Measurements from ENCODE around the gene TEX29. TPM values are rescaled to one million over a fixed set of nuclear protein-coding genes. Genes with fewer than 3 reads are reported as not detected.

The TEX29 gene
- total and polyA plus RNA-seq, 10 of the 15 experiments (the other 5 are each of a cell fraction or from before 2014, with no cell fraction given): 0.14 to 0.30 (median 0.22) TPM; not detected in 7

GRCh38 chr13:111275995-111276618 lies 44.3 kb upstream of the TEX29 start:
- ChIA-PET POLR2A (no interaction called here), SMC1A (ENCODE audit: uncharacterized antibody, unreplicated experiment) (interaction anchor here (1.3 kb wide), 1 partner anchor 20 kb away, joined by 4 read pairs; no protein-coding TSS in a partner anchor), RAD21 (ENCODE audit: unreplicated experiment) (no interaction called here), CTCF (interaction anchor here (3.1 kb wide), 1 partner anchor 208 kb away, joined by 16 read pairs; no protein-coding TSS in a partner anchor)
- Histone ChIP-seq H3K4me2 (ENCODE audit: control insufficient read depth, insufficient read depth) (no peak overlapping the region), H3K27me3 (replicated peaks in 1 of 2; ENCODE audit: control insufficient read depth in 2 of 2, insufficient read depth in 2 of 2, low read length in 1 of 2) (no peaks in the 10 kb centered on the region), H3K9ac (ENCODE audit: control insufficient read depth, insufficient read depth, low read length) (no peak overlapping the region), H3K27ac (ENCODE audit: control insufficient read depth, insufficient read depth) (no peak overlapping the region), H3K36me3 (ENCODE audit: control insufficient read depth in 2 of 2, insufficient read depth in 2 of 2, low read length in 1 of 2) (peaks cover 21 to 40% of the 10 kb centered on the region in 2 experiments), H2AFZ (ENCODE audit: control insufficient read depth, low read depth, low read length) (no peak overlapping the region), H3K4me3 (no peak overlapping the region), H4K20me1 (ENCODE audit: control insufficient read depth, insufficient read depth) (no peaks in the 10 kb centered on the region), H3K79me2 (ENCODE audit: control insufficient read depth, insufficient read depth, low read length) (no peaks in the 10 kb centered on the region), H3K9me3 (replicated peaks; ENCODE audit: control insufficient read depth, insufficient read depth, low read length) (no peaks in the 10 kb centered on the region), H3K4me1 (ENCODE audit: control insufficient read depth, insufficient read depth, low read length) (no peaks in the 10 kb centered on the region)
- FAIRE-seq (no peak), ATAC-seq (no peak), DNase-seq (ENCODE audit: low read depth, low spot score) (no peak)
- BruUV-seq (replicated peaks): no TSS peak
- intact Hi-C loops (cut with micrococcal nuclease; ENCODE audit: unreplicated experiment) (no loop called here), in situ Hi-C loops (cut with MboI) (no loop called here)
- TF ChIP-seq CREM (IDR thresholded peaks at IDR 0.05; ENCODE audit: low read depth) (no peak), CTCF (IDR thresholded peaks at IDR 0.05 in 2 of 3, conservative IDR thresholded peaks at IDR 0.05 in 1 of 3; ENCODE audit: control insufficient read depth in 2 of 3, extremely low read depth in 1 of 3, insufficient read depth in 1 of 3, low read depth in 3 of 3, low read length in 3 of 3) (no peak), TARDBP (IDR thresholded peaks at IDR 0.05; ENCODE audit: borderline replicate concordance) (no peak), ESRRA (IDR thresholded peaks at IDR 0.05; ENCODE audit: low read length) (no peak)
- 64% methylated on average over 5 of the region's 5 CpGs for WGBS (ENCODE audit: insufficient coverage, insufficient replicate concordance, low lambda C conversion rate, missing lambda C conversion rate)

- CTCF ChIA-PET: interaction anchor here (0.7 kb wide), 1 partner anchor 204 kb away, joined by 3 read pairs; no protein-coding TSS in a partner anchor
- no peak for DNase-seq (ENCODE audit: low read depth, low spot score)
- Histone ChIP-seq H3K36me3 (ENCODE audit: control insufficient read depth in 2 of 2, insufficient read depth in 2 of 2, low read length in 1 of 2) (peaks cover 20 to 42% of the 10 kb centered on the region in 2 experiments; a peak in 3 of 4 replicates), H3K9ac (ENCODE audit: control insufficient read depth, insufficient read depth, low read length) (no peak overlapping the region), H3K79me2 (ENCODE audit: control insufficient read depth, insufficient read depth, low read length) (no peaks in the 10 kb centered on the region), H3K4me1 (ENCODE audit: control insufficient read depth, insufficient read depth, low read length) (no peaks in the 10 kb centered on the region), H3K4me2 (ENCODE audit: control insufficient read depth, insufficient read depth) (no peak overlapping the region), H4K20me1 (ENCODE audit: control insufficient read depth, insufficient read depth) (no peaks in the 10 kb centered on the region), H3K9me3 (replicated peaks; ENCODE audit: control insufficient read depth, insufficient read depth, low read length) (no peaks in the 10 kb centered on the region), H3K27me3 (replicated peaks in 1 of 2; ENCODE audit: control insufficient read depth in 2 of 2, insufficient read depth in 2 of 2, low read length in 1 of 2) (no peaks in the 10 kb centered on the region), H3K27ac (ENCODE audit: control insufficient read depth, insufficient read depth) (no peak overlapping the region), H3K4me3 (no peak overlapping the region), H2AFZ (ENCODE audit: control insufficient read depth, low read depth, low read length) (no peak overlapping the region)
- FAIRE-seq: no peak
- RAD21 ChIA-PET (ENCODE audit: unreplicated experiment): no interaction called here
- in situ Hi-C loops (cut with MboI): no loop called here
- SMC1A ChIA-PET (ENCODE audit: uncharacterized antibody, unreplicated experiment): no interaction called here
- intact Hi-C loops (cut with micrococcal nuclease; ENCODE audit: unreplicated experiment): no loop called here
- ATAC-seq: no peak
- POLR2A ChIA-PET: no interaction called here
- no TSS peak for BruUV-seq (replicated peaks)
- WGBS (ENCODE audit: insufficient coverage, insufficient replicate concordance, low lambda C conversion rate, missing lambda C conversion rate): 99% methylated on average over 10 of the region's 10 CpGs
- no peak for TF ChIP-seq KLF5 (IDR thresholded peaks at IDR 0.05; ENCODE audit: partially characterized antibody)
- TF ChIP-seq SP1 (IDR thresholded peaks at IDR 0.05; ENCODE audit: low read depth, low read length): no peak
- no peak for TF ChIP-seq CHD2 (IDR thresholded peaks at IDR 0.05; ENCODE audit: borderline replicate concordance, low read depth, low read length)
- TF ChIP-seq ELK1 (IDR thresholded peaks at IDR 0.05; ENCODE audit: low read depth, low read length): no peak
- TF ChIP-seq RB1 (IDR thresholded peaks at IDR 0.05; ENCODE audit: borderline replicate concordance): no peak
- TF ChIP-seq MTA2 (IDR thresholded peaks at IDR 0.05; ENCODE audit: low read depth): no peak
- no peak for TF ChIP-seq CEBPB (IDR thresholded peaks at IDR 0.05; ENCODE audit: borderline replicate concordance in 1 of 2, low read depth in 2 of 2, low read length in 2 of 2)
Observed at GRCh38 chr13:111278258-111278657, 42.2 kb upstream of the TEX29 start.

Data from GM12878 (cell line).